ENCODE data around the gene AGXT.

AGXT gene

DNA sequence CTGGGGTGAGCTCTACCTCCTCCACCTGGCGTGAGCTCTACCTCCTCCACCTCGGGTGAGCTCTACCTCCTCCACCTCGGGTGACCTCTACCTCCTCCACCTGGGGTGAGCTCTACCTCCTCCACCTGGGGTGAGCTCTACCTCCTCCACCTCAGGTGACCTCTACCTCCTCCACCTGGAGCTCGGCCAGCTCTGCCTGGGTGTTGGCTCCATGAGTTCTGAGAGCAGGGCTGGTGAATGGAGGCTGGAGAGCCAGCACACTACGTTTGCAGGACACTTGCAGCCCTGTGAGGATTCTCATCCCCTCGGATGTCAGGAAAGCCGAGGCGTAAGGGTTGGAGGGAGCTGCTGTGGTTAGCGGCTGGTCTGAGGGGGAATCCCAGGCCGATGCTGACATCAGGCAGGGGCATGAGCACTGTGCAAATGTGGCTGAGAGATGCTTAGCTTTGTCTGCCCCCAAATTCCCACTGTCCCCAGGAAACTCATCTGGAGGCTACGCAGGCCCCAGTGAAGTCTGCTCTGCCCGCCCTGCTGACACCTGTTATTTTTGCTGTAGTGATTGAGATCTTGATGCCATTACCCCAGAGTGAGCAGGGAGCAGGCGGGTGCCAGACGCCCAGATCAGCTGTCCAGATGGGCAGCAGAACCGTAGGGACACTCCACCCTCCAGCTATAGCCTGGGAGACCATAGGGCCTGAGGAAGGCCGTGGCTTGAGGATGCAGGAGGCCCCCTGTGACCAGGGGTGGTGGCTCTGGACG, 40.8 kb downstream of the AGXT start:
- H3K4me2 ChIP-seq (ENCODE audit: low read length): no peak overlapping the region
- H3K36me3 ChIP-seq (ENCODE audit: insufficient read depth, low read length): no peaks in the 10 kb centered on the region
- no peak overlapping the region for H3K9ac ChIP-seq (ENCODE audit: low read depth, low read length)
- no peak overlapping the region for H3K4me3 ChIP-seq (ENCODE audit: low read length)
- H3K9me3 ChIP-seq (replicated peaks; ENCODE audit: low read length): no peaks in the 10 kb centered on the region
- peaks cover 38% of the 10 kb centered on the region for H3K27me3 ChIP-seq (ENCODE audit: control insufficient read depth, insufficient read depth, low read length)
- H3K4me1 ChIP-seq (ENCODE audit: control insufficient read depth, insufficient read depth, low read length): peaks cover 13% of the 10 kb centered on the region

DNA sequence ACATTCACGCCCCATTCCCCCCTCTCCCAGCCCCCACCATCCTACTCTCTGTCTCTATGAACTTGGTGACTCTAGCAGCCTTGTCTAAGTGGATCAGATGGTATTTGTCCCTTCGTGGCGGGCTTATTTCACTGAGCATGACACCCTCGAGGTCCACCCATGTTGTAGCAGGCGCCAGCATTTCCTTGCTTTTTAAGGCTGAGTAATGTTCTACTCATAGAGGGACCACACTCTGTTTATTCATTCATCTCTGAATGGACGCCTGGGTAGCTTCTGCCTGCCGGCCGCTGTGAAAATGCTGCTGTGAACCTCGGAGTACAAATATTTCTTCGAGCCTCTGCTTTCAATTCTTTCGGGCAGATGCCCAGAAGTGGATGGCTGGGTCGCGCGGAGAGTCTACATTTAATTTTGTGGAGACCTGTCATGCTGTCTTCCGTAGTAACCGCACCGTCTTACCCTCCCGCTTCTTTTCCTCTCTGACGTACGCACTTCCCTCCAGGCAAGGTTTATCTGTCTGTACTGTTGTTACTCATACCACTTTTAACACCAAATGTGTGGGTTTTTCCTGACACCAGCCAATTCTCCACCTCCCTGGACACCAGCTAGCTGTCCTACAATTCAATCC, 43.1 kb downstream of the AGXT start:
- H3K27me3 ChIP-seq (ENCODE audit: control insufficient read depth, insufficient read depth, low read length): peaks cover 21% of the 10 kb centered on the region
- H3K9ac ChIP-seq (ENCODE audit: low read depth, low read length): no peak overlapping the region
- H3K4me2 ChIP-seq (ENCODE audit: low read length): no peak overlapping the region
- no peaks in the 10 kb centered on the region for H3K36me3 ChIP-seq (ENCODE audit: insufficient read depth, low read length)
- H3K9me3 ChIP-seq (replicated peaks; ENCODE audit: low read length): no peaks in the 10 kb centered on the region
- H3K4me3 ChIP-seq (ENCODE audit: low read length): no peak overlapping the region
- peaks cover 19% of the 10 kb centered on the region for H3K4me1 ChIP-seq (ENCODE audit: control insufficient read depth, insufficient read depth, low read length)

- H3K4me3 ChIP-seq (ENCODE audit: low read length): no peak overlapping the region
- no peak overlapping the region for H3K4me2 ChIP-seq (ENCODE audit: low read length)
- no peaks in the 10 kb centered on the region for H3K9me3 ChIP-seq (replicated peaks; ENCODE audit: low read length)
- peaks cover 30% of the 10 kb centered on the region for H3K4me1 ChIP-seq (ENCODE audit: control insufficient read depth, insufficient read depth, low read length)
- H3K27me3 ChIP-seq (ENCODE audit: control insufficient read depth, insufficient read depth, low read length): peaks cover 13% of the 10 kb centered on the region
- no peaks in the 10 kb centered on the region for H3K36me3 ChIP-seq (ENCODE audit: insufficient read depth, low read length)
- no peak overlapping the region for H3K9ac ChIP-seq (ENCODE audit: low read depth, low read length)
These were observed 44.5 kb downstream of the AGXT start for GRCh38 chr2:240912878-240913809.

GRCh38 chr2:240913810-240914644, 45.4 kb downstream of the AGXT start:
- H3K4me1 ChIP-seq (ENCODE audit: control insufficient read depth, insufficient read depth, low read length): peaks cover 30% of the 10 kb centered on the region

DNA sequence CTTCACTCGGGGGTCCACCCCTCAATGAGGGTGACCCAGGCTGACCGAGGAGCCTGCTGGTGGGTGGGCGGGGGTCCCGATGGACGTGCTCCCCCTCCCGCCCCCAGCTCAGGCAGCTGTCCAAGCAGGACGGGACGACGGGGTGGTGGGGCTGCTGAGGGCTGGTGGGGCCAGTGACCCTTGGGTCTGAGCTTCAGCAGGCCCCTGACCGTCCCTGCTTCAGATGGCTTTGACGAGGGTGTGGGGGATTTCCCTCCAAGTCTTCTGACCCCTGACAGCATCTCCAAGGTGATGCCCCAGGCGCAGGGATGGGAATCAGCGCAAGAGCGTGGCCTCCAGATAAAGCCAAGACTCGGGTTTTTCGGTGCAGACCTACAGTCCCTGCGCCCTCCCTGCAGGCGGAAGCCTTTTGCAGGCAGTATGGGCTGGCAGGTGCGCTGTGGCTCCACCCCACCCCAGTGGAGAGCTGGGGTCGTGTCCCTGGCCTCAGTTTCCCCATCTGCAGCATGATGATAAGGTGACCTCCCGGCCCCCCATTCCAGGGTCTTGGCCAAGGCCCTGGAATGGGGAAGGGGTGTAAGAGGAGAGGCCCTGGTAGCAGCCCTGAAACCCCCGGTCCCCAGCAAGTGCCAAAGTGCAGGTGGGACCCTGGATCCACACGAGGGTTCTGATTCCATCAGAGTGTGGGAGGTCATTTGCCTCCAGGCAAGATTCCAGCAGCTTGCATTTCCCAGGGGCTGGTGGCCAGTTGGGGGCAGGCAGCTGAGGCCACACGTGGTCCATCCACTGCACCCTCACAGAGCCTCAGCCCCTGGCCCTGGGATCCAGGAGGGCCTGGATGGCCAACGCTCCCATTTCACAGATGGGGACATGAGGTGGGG, 46.3 kb downstream of the AGXT start:
- Histone ChIP-seq H3K4me3 (ENCODE audit: low read length) (no peak overlapping the region), H3K9ac (ENCODE audit: low read depth, low read length) (no peak overlapping the region), H3K27me3 (ENCODE audit: control insufficient read depth, insufficient read depth, low read length) (peaks cover 6% of the 10 kb centered on the region), H3K4me2 (ENCODE audit: low read length) (no peak overlapping the region), H3K4me1 (ENCODE audit: control insufficient read depth, insufficient read depth, low read length) (peaks cover 30% of the 10 kb centered on the region), H3K9me3 (replicated peaks; ENCODE audit: low read length) (no peaks in the 10 kb centered on the region), H3K36me3 (ENCODE audit: insufficient read depth, low read length) (no peaks in the 10 kb centered on the region)

More at GRCh38 chr2:240913810-240914644, 45.4 kb downstream of the AGXT start:
- Histone ChIP-seq H3K9me3 (replicated peaks; ENCODE audit: low read length) (no peaks in the 10 kb centered on the region), H3K9ac (ENCODE audit: low read depth, low read length) (no peak overlapping the region), H3K4me3 (ENCODE audit: low read length) (no peak overlapping the region), H3K4me2 (ENCODE audit: low read length) (no peak overlapping the region), H3K36me3 (ENCODE audit: insufficient read depth, low read length) (no peaks in the 10 kb centered on the region), H3K27me3 (ENCODE audit: control insufficient read depth, insufficient read depth, low read length) (peaks cover 13% of the 10 kb centered on the region)

DNA sequence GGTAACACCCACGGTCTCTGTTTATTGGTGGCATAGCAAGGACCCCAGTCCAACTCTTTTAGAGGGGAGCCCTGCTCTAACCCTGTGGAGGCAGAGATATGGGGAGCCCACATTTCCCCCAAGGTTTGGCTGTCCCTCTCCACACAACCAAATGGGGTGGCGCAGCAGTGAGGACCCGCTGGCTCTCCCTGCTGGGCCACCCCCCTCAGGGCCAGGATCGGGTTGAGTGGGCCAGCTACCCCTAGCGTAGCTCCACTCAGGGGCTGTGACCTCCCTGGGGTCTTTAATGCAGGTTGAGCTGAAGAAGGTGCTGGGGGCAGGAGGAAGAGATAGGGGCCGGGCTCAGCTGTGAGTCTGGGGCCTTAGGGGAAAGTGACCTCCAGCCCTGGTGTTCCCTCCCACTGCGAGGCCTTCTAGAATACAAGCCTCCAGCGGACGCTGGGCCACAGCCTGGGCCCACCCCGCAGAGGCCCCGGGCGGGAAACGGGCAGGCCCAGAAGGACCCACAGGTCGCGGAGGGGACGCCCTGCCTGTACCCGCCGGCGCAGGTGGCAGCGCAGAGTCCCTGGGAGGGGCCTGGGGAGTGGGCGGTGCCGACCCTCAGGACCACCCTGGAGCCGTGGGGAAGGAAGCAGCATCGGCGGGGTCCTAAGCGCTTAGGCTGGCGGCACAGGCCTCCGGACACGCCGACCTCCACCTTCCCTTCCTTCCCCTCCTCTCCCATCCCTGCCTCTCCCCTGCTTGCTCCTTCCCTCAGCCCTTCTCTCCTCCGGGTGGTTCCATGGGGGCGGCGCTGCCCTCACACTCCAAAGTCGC, 47.1 kb downstream of the AGXT start:
- H3K27me3 ChIP-seq (ENCODE audit: control insufficient read depth, insufficient read depth, low read length): no peaks in the 10 kb centered on the region
- H3K9me3 ChIP-seq (replicated peaks; ENCODE audit: low read length): no peaks in the 10 kb centered on the region
- H3K4me1 ChIP-seq (ENCODE audit: control insufficient read depth, insufficient read depth, low read length): peaks cover 34% of the 10 kb centered on the region
- no peaks in the 10 kb centered on the region for H3K36me3 ChIP-seq (ENCODE audit: insufficient read depth, low read length)
- H3K9ac ChIP-seq (ENCODE audit: low read depth, low read length): no peak overlapping the region
- no peak overlapping the region for H3K4me3 ChIP-seq (ENCODE audit: low read length)
- H3K4me2 ChIP-seq (ENCODE audit: low read length): no peak overlapping the region

DNA sequence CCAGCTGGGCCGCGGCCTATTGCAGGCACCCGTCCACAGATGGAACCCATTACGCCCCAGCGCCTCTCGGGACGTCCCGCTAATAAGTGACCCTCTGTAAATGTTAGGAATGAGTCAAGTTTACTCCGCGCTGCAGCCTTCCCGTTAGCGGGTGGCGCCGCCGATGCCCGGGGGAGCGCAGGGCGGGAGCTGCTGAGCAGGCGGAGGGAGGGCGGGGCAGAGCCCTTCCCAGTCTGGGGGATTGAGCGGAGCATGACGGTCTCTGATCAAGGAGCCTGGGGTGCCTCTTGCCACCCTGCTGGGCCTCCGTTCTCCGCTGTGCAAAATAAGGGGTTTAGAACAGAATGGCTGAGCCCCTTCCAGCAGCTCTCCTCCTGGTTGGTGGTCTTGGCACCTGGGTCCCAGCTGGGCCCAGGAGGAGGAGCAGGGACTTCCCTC, 48.0 kb downstream of the AGXT start:
- peaks cover 42% of the 10 kb centered on the region for H3K4me1 ChIP-seq (ENCODE audit: control insufficient read depth, insufficient read depth, low read length)
- no peak overlapping the region for H3K9ac ChIP-seq (ENCODE audit: low read depth, low read length)
- no peaks in the 10 kb centered on the region for H3K9me3 ChIP-seq (replicated peaks; ENCODE audit: low read length)
- H3K4me3 ChIP-seq (ENCODE audit: low read length): no peak overlapping the region
- no peaks in the 10 kb centered on the region for H3K36me3 ChIP-seq (ENCODE audit: insufficient read depth, low read length)
- H3K27me3 ChIP-seq (ENCODE audit: control insufficient read depth, insufficient read depth, low read length): no peaks in the 10 kb centered on the region
- H3K4me2 ChIP-seq (ENCODE audit: low read length): peak overlapping the region; percentile 59

DNA sequence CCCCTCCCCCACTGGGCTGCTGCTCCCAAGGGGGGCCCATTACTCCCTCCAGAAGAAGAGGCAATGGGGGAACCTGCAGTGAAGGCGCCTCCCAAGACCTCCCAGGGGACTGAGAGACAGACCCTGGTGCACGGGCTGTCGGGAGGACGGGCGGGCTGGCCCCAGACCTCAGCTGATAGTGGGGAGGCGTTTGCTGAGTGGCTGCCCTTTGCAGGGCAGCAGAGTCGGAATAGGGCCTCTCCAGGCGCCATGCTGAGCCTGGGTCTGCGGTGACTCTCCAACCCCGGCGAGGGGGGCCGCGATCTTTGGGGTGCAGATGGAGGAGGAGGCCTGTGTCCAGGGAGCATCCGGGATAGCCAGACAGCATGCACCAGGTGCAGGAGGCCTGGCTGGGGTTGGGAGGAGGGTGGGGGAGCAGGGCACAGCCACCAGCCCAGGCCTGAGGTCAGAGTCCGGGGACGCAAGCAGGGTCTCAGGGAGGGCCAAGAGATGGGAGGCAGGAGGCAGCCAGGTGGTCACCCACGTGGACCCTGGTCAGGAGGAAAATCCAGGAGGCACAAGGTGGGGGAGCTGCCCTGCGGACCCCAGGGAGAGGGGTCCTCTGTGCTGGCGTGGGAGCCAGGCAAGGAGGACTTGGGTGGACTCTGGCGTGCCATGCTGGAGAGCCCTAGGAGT, 48.5 kb downstream of the AGXT start:
- peaks cover 48% of the 10 kb centered on the region for H3K4me1 ChIP-seq (ENCODE audit: control insufficient read depth, insufficient read depth, low read length)
- H3K4me2 ChIP-seq (ENCODE audit: low read length): peak overlapping the region; percentile 59
- H3K9me3 ChIP-seq (replicated peaks; ENCODE audit: low read length): no peaks in the 10 kb centered on the region
- H3K9ac ChIP-seq (ENCODE audit: low read depth, low read length): no peak overlapping the region
- no peaks in the 10 kb centered on the region for H3K27me3 ChIP-seq (ENCODE audit: control insufficient read depth, insufficient read depth, low read length)
- no peak overlapping the region for H3K4me3 ChIP-seq (ENCODE audit: low read length)
- no peaks in the 10 kb centered on the region for H3K36me3 ChIP-seq (ENCODE audit: insufficient read depth, low read length)

- Histone ChIP-seq H3K4me1 (ENCODE audit: control insufficient read depth, insufficient read depth, low read length) (peaks cover 54% of the 10 kb centered on the region), H3K4me2 (ENCODE audit: low read length) (no peak overlapping the region), H3K4me3 (ENCODE audit: low read length) (no peak overlapping the region), H3K27me3 (ENCODE audit: control insufficient read depth, insufficient read depth, low read length) (no peaks in the 10 kb centered on the region), H3K9ac (ENCODE audit: low read depth, low read length) (no peak overlapping the region), H3K9me3 (replicated peaks; ENCODE audit: low read length) (no peaks in the 10 kb centered on the region), H3K36me3 (ENCODE audit: insufficient read depth, low read length) (no peaks in the 10 kb centered on the region)
These were observed 49.1 kb downstream of the AGXT start for GRCh38 chr2:240917684-240918257.

Data from skeletal muscle satellite cell (primary cell).